NK-92 (cell line): ENCODE data around the gene CD40LG.

Source experiments
- DNase-seq: peaks from one replicate; lab custom pipeline; 2025; ENCODE audit not compliant: unreplicated experiment; lab: John Stamatoyannopoulos, UW

Gene CD40LG

DNA sequence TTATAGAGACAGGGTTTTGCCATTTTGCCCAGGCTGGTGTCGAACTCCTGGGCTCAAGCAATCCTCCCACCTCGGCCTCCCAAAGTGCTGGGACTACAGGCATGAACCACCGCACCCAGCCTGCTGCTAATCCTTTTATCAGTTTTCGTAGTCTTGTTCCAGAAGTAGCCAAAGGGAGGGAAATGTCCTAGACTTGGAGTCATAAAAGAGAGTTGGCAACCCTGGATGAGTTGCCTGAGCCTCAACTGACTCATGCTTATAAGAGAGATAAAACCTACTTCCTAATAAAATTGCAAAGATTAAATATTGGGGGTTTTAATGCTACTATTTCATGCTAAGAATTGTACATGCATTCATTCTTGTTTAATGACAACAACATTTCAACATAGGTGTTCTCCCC is 44.3 kb downstream of the CD40LG start:
- DNase-seq, result no peak

DNA sequence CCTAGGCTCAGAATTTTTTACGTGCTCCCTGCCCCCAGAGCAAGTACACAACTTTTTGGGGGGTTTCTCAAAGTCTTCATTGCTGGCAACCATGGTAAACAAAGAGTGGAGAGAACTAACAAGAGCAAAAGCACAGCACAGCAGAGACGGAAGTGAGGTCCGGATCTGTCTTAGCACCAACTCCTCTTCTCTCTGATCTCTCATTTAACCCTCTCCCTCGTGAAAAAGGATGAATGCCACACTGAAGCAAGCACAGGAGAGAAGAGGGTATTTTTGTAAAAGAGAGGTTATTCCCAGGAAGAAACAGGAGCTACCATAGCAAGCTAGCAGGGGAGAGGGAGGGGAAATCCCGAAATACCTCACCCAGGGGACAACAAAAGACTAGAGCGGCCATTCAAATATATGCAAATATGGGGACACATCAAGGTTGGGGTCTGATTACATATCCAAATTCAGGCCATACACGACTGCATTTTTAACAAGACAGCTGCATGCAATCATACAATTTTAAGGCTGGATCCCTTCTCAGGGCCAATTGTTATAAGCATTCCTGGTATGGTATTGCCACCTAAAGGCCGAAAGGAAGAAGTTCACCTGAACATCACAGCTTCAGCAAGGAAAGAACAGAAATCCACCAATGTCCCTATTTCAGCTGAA is 46.6 kb downstream of the CD40LG start:
- DNase-seq, result no peak

DNA sequence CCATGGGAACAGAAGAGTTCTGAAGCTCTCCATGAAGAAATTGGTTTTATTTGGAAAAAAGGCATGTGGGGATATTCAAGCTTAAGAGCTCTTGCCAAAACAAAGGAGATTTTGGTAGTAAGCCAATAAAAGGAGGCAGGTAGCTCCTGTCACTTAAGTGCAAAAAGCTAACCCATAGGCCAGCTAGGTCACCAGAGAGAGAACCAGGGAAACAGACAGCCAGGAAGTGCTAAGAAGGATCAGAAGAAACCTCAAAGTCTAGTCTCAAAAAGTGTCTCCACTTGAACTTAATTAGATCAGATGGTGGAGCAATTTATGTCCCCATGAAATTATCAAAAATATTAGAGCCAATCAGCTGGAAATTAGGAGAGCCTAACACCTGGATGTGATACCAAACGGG is 49.2 kb downstream of the CD40LG start:
- no peak for DNase-seq

DNA sequence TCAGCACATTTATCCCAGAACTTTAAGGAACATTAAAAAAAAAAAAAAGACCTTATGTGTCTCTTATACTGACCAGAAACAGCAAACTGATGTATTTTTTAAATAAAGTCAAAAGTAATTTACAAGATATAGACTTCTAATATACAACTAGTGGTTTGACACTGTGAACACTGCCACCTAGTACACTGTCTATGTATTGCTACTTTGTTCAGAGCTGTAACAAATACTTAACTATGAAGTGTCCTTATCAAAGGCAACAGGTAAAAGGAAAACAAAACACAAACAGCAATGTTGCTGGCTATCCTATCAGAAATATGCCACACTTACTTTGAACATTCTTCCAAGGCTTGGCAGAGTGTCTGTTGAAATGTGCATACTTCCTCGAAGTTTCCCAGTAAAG is 60.4 kb downstream of the CD40LG start:
- DNase-seq, result no peak
